GM19193 (cell line): ENCODE results near the gene VPS50.

Source experiments
- POLR2A ChIP-seq: IDR thresholded peaks from 4 replicates; pipeline ENCODE4 v1.6.1; 2011; ENCODE audit not compliant: insufficient read depth, insufficient read length; ENCODE audit errors: extremely low read depth

The VPS50 gene

DNA sequence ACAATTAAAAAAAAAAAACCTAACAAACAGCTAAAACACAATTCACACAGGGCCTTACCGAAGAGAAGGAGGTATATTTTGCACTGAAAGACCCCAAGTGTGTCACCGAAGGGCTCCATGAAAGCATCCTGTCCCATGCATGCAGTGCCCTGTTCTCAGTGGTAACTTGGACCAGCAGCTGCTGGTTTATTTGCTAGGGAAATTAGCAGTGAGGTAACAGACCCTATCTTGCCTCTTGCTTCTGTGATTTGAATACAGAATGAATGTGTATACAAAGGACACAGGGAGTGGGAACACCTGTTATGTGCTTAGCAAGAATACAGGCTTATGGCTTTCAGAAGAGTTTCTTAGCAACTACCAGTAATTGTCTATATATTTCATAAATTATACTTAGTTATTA, 5.9 kb upstream of the VPS50 start, which contains the start of gene HEPACAM2:
HEPACAM2 (minus strand) TSS at position 160 of the 400 bp plus-strand sequence.
- TF ChIP-seq POLR2A, result no peak

DNA sequence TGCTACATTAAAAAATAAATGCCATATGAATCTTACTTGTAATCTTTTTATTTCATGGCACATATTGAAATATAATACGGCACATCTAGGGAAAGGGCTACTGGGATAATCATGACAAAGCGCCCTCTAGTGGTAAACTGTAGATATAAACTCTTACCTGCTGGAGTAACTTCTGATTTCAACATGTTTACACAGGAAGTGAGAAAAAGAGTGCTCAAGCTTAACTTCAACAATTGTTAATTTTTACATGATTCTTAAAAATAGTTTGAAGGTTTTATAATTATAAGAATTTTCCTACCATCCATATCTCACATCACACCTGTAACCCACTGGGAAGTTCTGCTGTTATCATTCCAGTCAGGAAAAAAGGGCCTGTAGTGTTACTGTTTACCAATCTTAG, 3.9 kb upstream of the VPS50 start:
- TF ChIP-seq POLR2A, result no peak

GRCh38 chr7:93231259-93231658, 907 bp upstream of the VPS50 start:
- no peak for TF ChIP-seq POLR2A

DNA sequence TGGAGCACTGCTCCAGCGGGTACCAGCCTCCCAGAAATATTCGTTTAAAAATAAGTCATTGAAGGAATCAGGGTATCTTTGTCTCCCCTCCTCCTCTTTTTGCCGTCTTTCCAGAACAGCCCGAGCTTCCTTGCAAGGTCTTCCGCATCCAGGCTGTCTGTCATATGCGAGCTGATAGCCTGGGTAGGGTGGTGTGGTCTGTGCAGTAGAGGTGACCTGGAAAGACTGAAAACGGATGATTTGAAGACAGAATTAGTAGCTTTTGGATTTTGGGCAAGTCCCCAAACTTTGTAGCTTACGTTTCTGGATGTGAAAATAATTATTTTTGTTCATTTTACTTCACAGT, 480 bp downstream of the VPS50 start:
- no peak for TF ChIP-seq POLR2A

GRCh38 chr7:93235541-93235940, 3.4 kb downstream of the VPS50 start:
- no peak for TF ChIP-seq POLR2A

DNA sequence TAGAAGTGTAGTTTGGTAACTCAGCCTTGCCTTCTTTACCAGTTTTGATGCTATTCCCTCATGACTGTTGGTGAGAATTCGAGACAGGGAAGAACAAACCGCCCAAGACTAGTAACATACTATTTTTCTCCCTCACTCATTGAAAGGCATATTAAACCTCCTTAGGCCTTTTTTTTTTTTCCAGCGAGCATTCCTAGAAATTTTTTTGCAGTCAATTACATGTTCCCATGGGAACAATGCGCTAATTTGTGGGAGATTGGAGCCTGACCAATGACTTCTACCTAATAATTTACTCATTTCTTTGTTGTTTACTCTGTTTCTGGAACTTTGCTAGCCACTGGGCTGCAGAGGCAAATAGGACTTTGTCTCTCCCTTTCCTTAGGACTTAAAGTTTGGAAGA, 6.0 kb downstream of the VPS50 start:
- no peak for TF ChIP-seq POLR2A

GRCh38 chr7:93238748-93239147, 6.6 kb downstream of the VPS50 start:
- no peak for TF ChIP-seq POLR2A

DNA sequence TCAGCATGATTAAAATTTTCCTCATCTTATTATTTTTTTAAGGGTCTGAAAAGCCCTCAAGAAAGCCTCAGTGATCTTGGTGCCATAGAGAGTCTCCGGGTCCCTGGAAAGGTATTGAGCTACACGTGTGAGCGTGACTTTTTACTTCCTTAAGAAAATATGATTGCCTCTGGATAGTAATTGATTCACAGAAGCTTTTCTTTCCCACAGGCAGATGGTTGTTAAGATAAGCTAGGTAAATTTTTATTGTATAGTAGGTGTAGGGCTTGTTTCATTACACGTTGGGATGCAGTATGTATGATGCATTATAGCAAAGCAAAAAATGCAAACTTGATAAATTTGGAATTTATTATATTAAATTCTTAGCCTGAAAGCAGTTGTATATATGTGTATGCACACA, 7.7 kb downstream of the VPS50 start:
- no peak for TF ChIP-seq POLR2A

GRCh38 chr7:93242106-93242505, 9.9 kb downstream of the VPS50 start:
- TF ChIP-seq POLR2A, result no peak

DNA sequence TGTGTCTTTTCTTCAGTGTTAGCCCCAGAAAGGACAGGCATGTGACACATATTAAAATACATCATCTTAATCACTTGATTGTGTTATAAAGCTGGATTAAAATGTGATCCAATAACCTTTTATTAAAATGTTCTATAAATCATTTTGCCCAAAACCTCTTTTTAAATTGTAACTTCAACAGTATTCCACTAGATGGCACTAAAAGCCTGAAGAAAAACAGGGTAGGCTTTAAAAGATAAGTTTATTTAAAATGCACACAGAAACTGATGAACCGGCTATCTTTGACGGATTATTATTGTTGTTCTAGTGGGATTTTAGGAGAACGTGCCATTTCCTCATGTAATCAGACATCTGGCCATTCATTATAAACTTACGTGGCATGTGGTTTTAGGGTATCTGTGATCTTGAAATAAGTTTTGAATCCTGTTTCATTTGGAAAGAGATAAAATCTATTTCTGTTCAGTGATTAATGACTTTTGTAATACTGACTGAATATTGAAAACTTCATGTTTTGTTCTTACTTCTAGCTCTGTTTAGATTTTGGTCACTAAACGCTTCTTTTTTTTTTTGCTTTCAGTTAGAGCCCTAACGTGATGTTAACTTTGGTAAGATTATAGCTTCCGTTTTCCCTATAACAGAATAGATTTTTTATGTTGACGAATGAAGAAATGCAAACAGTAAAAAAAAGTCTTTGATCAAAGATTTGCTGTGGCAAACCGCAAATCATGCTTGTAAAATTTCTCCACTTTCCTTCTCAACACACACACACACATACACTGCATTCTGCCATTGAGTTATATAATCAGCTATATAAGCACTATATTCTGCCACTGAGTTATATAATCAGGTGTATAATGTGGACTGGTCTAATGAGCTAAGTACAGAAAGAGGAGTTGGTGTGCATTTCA, 13.6 kb downstream of the VPS50 start:
- no peak for TF ChIP-seq POLR2A

DNA sequence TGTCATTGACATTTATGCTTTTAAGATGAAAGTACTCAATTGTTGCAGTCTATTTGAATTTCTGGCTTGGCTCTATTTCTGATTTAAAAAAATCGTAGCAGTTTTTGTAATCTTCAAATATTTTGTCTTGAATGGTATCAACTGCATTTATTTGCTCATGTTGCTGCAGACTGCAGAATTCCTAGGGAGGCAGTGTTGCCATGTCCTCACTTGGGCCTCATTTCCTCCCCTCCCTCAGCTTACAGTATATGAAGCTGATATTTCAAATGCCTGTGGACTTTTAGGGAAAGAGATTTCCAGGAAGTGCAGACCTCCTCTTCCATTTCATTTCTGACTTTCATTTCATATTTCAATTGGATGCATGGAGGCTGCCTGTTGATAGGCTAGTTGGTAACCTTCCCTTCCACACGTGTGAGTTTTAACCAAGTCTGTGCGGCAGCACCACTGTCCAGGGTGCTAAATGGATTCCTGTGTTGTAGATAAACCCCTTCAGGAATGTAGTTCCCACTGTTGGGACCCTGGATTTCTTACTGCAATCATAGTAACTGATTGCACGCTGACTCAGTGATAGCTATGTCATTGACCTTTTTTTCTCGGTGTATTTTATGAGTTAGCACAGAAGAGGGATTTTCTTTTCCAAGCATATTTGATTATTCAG, 17.5 kb downstream of the VPS50 start:
- TF ChIP-seq POLR2A, result no peak

DNA sequence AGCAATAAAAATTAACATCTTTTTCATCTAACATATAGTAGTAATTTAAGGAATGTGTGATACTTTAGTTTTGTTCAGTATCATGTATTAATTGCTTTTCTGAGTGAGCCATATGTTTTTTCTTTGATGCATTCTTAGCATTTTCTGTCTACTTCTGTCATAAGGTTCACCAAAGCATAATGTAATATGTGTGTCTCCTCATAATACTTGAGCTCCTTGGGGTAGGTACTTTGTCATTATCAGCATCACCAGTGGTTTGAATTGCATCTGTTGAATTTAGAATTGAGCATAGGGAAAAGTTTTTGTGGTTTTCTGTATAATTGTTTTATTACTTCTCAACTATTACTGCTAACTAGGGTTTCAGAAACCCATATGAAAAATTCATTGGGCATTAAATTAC, 26.5 kb downstream of the VPS50 start:
- TF ChIP-seq POLR2A, result no peak

GRCh38 chr7:93262535-93262934, 30.4 kb downstream of the VPS50 start:
- TF ChIP-seq POLR2A, result no peak

DNA sequence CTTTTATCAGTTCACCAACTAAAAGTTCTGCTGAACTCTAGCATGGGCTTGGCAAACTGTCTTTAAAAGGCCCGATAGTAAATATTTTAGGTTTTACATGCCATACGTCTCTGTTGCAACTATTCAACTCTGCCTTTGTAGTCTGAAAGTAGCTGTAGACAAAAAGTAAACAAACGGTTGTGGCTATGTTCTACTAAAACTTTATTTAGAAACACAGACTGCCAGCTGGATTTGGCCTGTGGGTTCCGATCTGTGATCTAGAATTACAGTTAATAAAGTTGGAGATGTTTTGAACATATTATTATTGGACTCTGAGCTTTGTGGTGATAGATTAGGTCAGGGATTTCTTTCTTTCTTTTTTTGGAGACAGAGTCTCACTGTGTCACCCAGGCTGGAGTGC, 33.1 kb downstream of the VPS50 start:
- no peak for TF ChIP-seq POLR2A

DNA sequence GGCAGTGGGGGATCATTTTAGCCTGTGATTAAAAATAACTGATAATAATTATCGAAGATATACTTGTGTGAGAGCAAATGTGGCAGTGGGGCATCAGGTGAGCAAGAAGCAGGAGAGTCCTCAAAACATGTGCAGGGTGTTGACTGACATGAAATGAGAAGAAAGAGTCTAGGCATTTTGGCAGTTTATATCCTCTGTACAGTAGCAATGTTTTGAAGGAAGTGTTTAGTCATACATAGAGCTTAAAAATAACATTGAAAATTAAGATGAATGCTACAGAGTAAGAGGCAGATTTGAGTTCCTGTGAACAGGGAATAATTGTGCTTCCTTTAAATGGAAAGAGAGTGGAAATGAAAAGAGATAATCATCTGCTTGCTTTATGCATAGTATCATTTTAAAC, 47.4 kb downstream of the VPS50 start:
- no peak for TF ChIP-seq POLR2A

DNA sequence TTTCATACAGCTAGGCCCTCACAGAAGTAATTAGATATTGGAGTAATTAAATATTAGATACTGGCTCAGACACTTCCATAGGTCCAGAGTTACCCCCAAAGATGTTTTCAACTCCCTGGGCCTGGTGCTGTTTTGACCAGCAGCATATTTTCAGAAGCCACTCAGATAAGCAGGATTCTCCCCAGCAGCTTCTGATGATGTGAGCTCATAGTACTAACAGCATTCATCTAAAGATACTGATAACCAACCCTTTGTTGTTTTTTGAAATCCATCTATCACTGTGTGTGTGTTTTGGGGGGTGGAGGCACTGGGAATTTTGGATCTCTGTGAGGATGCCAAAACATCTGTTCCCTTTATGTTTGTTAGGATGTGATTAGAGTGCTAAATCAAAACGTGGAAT, 52.7 kb downstream of the VPS50 start:
- TF ChIP-seq POLR2A, result no peak
